Prostate gland (tissue), 2 donors: Measurements from ENCODE around the gene LIX1L. TPM values are rescaled to one million over a fixed set of nuclear protein-coding genes. Genes with fewer than 3 reads are reported as not detected.
A peak's percentile ranks its signal among the peaks of the same experiment; 100 is the strongest.

Experiments
- DNase-seq: peaks from one replicate; pipeline ENCODE4 v3.0.0-alpha.2; 2019; ENCODE audit warnings: low spot score
- H3K27ac ChIP-seq, 2 donors: fragments of 200-600 bp; sonication (generic); 2 replicates each; pipeline ENCODE4 v1.5.1; 2017 to 2019
- H3K27me3 ChIP-seq: fragments of 200-600 bp; sonication (generic); replicated peaks from 2 replicates; pipeline ENCODE4 v1.5.1; 2019; ENCODE audit not compliant: insufficient read depth
- H3K36me3 ChIP-seq, 2 donors: fragments of 200-600 bp; sonication (generic); 1 replicate in 1 of 2; 2 replicates in 1 of 2; pipeline versions ENCODE4 v1.5.1 to v1.8.1; 2017 to 2019
- H3K4me1 ChIP-seq: fragments of 200-600 bp; sonication (generic); replicated peaks from 2 replicates; pipeline ENCODE4 v1.5.1; 2019
- H3K4me3 ChIP-seq, 2 donors: fragments of 200-600 bp; sonication (generic); 2 replicates each; pipeline ENCODE4 v1.5.1; 2017 to 2019
- H3K9me3 ChIP-seq: fragments of 200-600 bp; sonication (generic); 2 replicates; pipeline ENCODE4 v1.5.1; 2017
- POLR2A ChIP-seq: fragments of 450-650 bp; IDR thresholded peaks from one replicate; pipeline ENCODE4 v1.6.1; 2016; ENCODE audit warnings: antibody characterized with exemption, mild to moderate bottlenecking
- POLR2AphosphoS5 ChIP-seq: sonication (generic); formaldehyde crosslinking; IDR thresholded peaks from one replicate; pipeline ENCODE4 v1.6.1; 2017; ENCODE audit warnings: antibody characterized with exemption
- WGBS: methylation state at CpG from one replicate; pipeline ENCODE4 v1.1.5; 2018; 5-methylcytosine and 5-hydroxymethylcytosine counted together
- intact Hi-C: fragments of 100-400 bp; cut with DNase I; formaldehyde crosslinking; loops from one replicate; pipeline ENCODE4 v1.14.2; 2022
- total RNA-seq, 2 donors: library from RNA; depleted of rRNA; stranded (reverse); fragments of >200 nt; gene quantifications; one replicate each; pipeline ENCODE4 v1.1.0, GENCODE V29; 2016
- TF ChIP-seq, protein P1 (sequence below), 4 experiments: fragments of 200-600 bp in 2 of 4; fragments of 450-650 bp in 2 of 4; sonication (generic) in 2 of 4; IDR thresholded peaks; 1 replicate in 3 of 4; 2 replicates in 1 of 4; pipeline ENCODE4 v1.5.1; 2016 to 2019; ENCODE audit warnings: antibody characterized with exemption in 4 of 4, mild to moderate bottlenecking in 2 of 4, moderate library complexity in 2 of 4

Gene LIX1L
- total RNA-seq, 2 donors from 2014 or later, result 30.0 to 31.8 TPM

GRCh38 chr1:145885738-145886287 is 72.0 kb downstream of the LIX1L start, which contains the start of gene ANKRD35:
Gene ANKRD35, minus strand, starts transcription at chr1:145885866. Its CDS starts 108 bp downstream, at chr1:145885758.
- Histone ChIP-seq H3K9me3 (no peaks in the 10 kb centered on the region), H3K27me3 (no peaks in the 10 kb centered on the region), H3K36me3 (no peaks in the 10 kb centered on the region), H3K4me3 (peak within 1 kb of the TSS; percentile 48 to 61), H3K27ac (peak within 1 kb of the TSS; percentile 38 to 46), H3K4me1 (peaks cover 4% of the 10 kb centered on the region)
- intact Hi-C loops, result no loop called here
- TF ChIP-seq, protein P1, sequence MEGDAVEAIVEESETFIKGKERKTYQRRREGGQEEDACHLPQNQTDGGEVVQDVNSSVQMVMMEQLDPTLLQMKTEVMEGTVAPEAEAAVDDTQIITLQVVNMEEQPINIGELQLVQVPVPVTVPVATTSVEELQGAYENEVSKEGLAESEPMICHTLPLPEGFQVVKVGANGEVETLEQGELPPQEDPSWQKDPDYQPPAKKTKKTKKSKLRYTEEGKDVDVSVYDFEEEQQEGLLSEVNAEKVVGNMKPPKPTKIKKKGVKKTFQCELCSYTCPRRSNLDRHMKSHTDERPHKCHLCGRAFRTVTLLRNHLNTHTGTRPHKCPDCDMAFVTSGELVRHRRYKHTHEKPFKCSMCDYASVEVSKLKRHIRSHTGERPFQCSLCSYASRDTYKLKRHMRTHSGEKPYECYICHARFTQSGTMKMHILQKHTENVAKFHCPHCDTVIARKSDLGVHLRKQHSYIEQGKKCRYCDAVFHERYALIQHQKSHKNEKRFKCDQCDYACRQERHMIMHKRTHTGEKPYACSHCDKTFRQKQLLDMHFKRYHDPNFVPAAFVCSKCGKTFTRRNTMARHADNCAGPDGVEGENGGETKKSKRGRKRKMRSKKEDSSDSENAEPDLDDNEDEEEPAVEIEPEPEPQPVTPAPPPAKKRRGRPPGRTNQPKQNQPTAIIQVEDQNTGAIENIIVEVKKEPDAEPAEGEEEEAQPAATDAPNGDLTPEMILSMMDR (IDR thresholded peaks at IDR 0.05), result no peak
- TF ChIP-seq POLR2A (peak; percentile 12), POLR2AphosphoS5 (peak; percentile 40)
- peak; percentile 78 for DNase-seq
- 2% methylated on average over 27 of the region's 36 CpGs for whole genome bisulfite sequencing

DNA sequence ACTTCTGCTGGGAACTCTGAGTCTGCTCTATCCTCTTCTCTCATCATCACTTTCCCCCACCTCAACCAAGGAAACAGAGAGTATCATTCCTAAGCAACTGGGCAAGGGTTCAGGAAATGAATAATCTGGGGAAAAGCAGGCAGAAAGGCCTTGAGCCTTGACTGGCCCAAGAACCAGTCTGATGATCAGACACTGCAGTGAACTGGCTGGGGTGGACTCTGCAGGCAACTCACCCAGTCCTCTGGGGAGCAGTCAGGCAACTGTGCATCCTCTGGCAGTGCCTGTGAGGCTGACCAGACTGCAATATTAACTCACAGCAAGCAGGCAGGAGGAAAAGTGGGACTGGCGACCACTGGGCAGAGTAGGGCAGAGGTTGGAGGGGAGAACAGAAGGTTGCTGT is 73.1 kb downstream of the LIX1L start:
- Histone ChIP-seq H3K4me1 (no peaks in the 10 kb centered on the region), H3K27me3 (no peaks in the 10 kb centered on the region), H3K27ac (no peak overlapping the region), H3K36me3 (no peaks in the 10 kb centered on the region), H3K4me3 (no peak overlapping the region), H3K9me3 (no peaks in the 10 kb centered on the region)
- intact Hi-C loops, result no loop called here
- TF ChIP-seq POLR2A, result no peak
- TF ChIP-seq POLR2AphosphoS5, result no peak
- TF ChIP-seq, protein P1 (IDR thresholded peaks at IDR 0.05), result no peak
- no peak for DNase-seq
- 88% methylated on average over 1 of the region's 1 CpG for WGBS

Other genes with a start within 250 kb of the LIX1L start
- gene CD160, start 238.5 kb downstream of the LIX1L start, total RNA-seq, result not detected
- gene RNF115, start 133.9 kb downstream of the LIX1L start, total RNA-seq, result 10 to 100 TPM; 12.5 to 21.4 TPM
- gene POLR3C, start 133.8 kb downstream of the LIX1L start, total RNA-seq, result 10 to 100 TPM; 22.5 to 48.0 TPM
- gene NUDT17, start 112.4 kb downstream of the LIX1L start, total RNA-seq, result 1 to 10 TPM; 3.5 to 8.6 TPM
- gene PIAS3, start 98.9 kb downstream of the LIX1L start, total RNA-seq, result 10 to 100 TPM; 41.7 to 48.8 TPM
- gene ANKRD35, start 72.2 kb downstream of the LIX1L start, total RNA-seq, result 1 to 10 TPM; 6.6 to 7.5 TPM
- gene ITGA10, start 48.0 kb downstream of the LIX1L start, total RNA-seq, result 1 to 10 TPM; 6.4 to 7.4 TPM
- 10 to 100 TPM; 35.9 to 37.7 TPM for gene PEX11B, start 39.3 kb downstream of the LIX1L start, total RNA-seq
- gene RBM8A, start 30.5 kb downstream of the LIX1L start, total RNA-seq, result 100 to 1,000 TPM; 127 to 159 TPM
- gene ANKRD34A, start 6.6 kb upstream of the LIX1L start, total RNA-seq, result 1 to 10 TPM; 1.6 to 2.4 TPM
- 10 to 100 TPM; 20.3 to 23.2 TPM for gene POLR3GL, start 6.7 kb upstream of the LIX1L start, total RNA-seq
- gene TXNIP, start 38.6 kb upstream of the LIX1L start, total RNA-seq, result 100 to 1,000 TPM; 618 to 736 TPM
- 1 to 10 TPM in 1 of 2 donors, not detected in 1; 1.2 TPM for gene HJV, start 63.7 kb upstream of the LIX1L start, total RNA-seq
- 1 to 10 TPM; 1.2 to 4.1 TPM for gene NBPF10, start 186.8 kb upstream of the LIX1L start, total RNA-seq